Neural progenitor cell (in vitro differentiated cells): ENCODE measurements around the gene CCT3.

ENCODE experiments used
- EZH2 ChIP-seq: fragments of 200-600 bp; sonication (generic); IDR thresholded peaks from 2 replicates; pipeline ENCODE4 v1.6.1; 2017; ENCODE audit warnings: antibody characterized with exemption, mild to moderate bottlenecking, moderate library complexity
- EZH2phosphoT487 ChIP-seq: fragments of 200-600 bp; sonication (generic); IDR thresholded peaks from 2 replicates; pipeline ENCODE4 v1.6.1; 2017; ENCODE audit warnings: antibody characterized with exemption
- TF ChIP-seq, protein P1 (sequence below): fragments of 200-600 bp; sonication (generic); IDR thresholded peaks from 2 replicates; pipeline ENCODE4 v1.5.1; 2017; ENCODE audit warnings: antibody characterized with exemption, mild to moderate bottlenecking

DNA sequence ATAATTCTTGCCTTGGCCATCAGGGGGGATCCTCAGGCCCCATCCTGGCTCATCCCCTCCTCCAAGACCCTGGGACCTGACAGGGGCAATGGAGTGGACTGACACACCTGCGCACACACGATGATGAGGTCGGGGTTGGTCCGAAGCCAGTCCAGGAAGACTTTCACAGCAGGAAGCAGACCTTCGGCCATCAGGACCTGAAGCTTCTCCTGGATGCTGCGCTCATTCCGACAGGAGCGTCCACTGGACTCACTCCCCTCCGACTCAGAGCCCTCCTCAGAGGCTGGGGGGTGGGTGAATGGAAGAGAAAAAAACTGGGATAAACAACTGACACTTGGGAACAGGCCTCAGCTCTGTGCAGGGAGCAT, 74.8 kb downstream of the CCT3 start:
- TF ChIP-seq EZH2phosphoT487 (no peak), EZH2 (no peak)
- TF ChIP-seq, protein P1, sequence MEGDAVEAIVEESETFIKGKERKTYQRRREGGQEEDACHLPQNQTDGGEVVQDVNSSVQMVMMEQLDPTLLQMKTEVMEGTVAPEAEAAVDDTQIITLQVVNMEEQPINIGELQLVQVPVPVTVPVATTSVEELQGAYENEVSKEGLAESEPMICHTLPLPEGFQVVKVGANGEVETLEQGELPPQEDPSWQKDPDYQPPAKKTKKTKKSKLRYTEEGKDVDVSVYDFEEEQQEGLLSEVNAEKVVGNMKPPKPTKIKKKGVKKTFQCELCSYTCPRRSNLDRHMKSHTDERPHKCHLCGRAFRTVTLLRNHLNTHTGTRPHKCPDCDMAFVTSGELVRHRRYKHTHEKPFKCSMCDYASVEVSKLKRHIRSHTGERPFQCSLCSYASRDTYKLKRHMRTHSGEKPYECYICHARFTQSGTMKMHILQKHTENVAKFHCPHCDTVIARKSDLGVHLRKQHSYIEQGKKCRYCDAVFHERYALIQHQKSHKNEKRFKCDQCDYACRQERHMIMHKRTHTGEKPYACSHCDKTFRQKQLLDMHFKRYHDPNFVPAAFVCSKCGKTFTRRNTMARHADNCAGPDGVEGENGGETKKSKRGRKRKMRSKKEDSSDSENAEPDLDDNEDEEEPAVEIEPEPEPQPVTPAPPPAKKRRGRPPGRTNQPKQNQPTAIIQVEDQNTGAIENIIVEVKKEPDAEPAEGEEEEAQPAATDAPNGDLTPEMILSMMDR = no peak
